Natural killer cell treated with Interleukin-12 subunit alpha and Interleukin-12 subunit beta and Interleukin-15 and Interleukin-18, amount 100 ng/mL, for 72 hours (primary cell): Measurements from ENCODE around the gene PMFBP1. TPM values are rescaled to one million over a fixed set of nuclear protein-coding genes. Genes with fewer than 3 reads are reported as not detected.

Source experiments
- ATAC-seq, 2 donors: fragments of 150-1000 bp; cut with Tn5 transposase in 1 of 2; sonication (Bioruptor Pico), chemical (Tn5 transposase) in 1 of 2; 2 replicates each; pipeline ENCODE4 v1.10.0; 2021
- DNase-seq: peaks from one replicate; pipeline ENCODE4 v3.0.0; 2022; ENCODE audit warnings: low spot score
- H3K27ac Mint-ChIP-seq, 2 donors: 1 replicate in 1 of 2; 2 replicates in 1 of 2; pipeline ENCODE4 v1.8.0; 2022; ENCODE audit warnings: mixed read lengths in 2 of 2, mild to moderate bottlenecking in 1 of 2, moderate library complexity in 1 of 2
- H3K27me3 Mint-ChIP-seq, 2 donors: 1 replicate in 1 of 2; 2 replicates in 1 of 2; pipeline ENCODE4 v1.8.0; 2022; ENCODE audit warnings: mixed read lengths in 2 of 2
- H3K36me3 Mint-ChIP-seq: one replicate; pipeline ENCODE4 v1.8.0; 2022; ENCODE audit warnings: mixed read lengths
- H3K4me1 Mint-ChIP-seq, 2 donors: 1 replicate in 1 of 2; 2 replicates in 1 of 2; pipeline ENCODE4 v1.8.0; 2022; ENCODE audit warnings: low read depth in 2 of 2, mixed read lengths in 2 of 2, mild to moderate bottlenecking in 1 of 2
- H3K4me3 Mint-ChIP-seq: one replicate; pipeline ENCODE4 v1.8.0; 2022; ENCODE audit warnings: mixed read lengths
- H3K9me3 Mint-ChIP-seq: 2 replicates; pipeline ENCODE4 v1.8.0; 2022; ENCODE audit warnings: mixed read lengths
- total RNA-seq, 2 donors: library from RNA; stranded (reverse); gene quantifications; one replicate each; pipeline ENCODE4 v1.2.3, GENCODE V29; 2022

The PMFBP1 gene
- total RNA-seq, 2 donors from 2014 or later = 0.45 to 0.67 TPM

DNA sequence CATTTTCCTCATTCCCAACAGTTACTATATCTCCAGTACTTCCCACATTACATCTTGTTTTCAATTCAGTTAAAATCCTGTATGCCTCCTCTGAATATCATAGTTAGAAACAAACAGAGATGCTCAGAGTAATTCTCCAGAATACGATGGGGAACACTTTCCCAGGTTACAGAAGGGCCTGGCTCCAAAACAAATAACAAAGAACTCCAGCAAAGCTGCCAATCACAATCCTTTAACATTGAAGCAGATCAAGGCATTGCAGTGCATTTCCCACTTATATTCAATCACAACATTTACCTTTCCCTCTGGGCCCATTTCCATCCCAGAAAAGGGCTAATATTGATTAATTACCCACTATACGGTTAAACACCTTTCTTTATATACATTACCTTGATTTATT is 29.4 kb upstream of the PMFBP1 start:
- ATAC-seq (no peak), DNase-seq (no peak)
- H3K9me3 Mint-ChIP-seq = no peaks in the 10 kb centered on the region
- no peak overlapping the region for H3K27ac Mint-ChIP-seq
- no peaks in the 10 kb centered on the region for H3K36me3 Mint-ChIP-seq
- H3K27me3 Mint-ChIP-seq = peaks cover 0 to 6% of the 10 kb centered on the region in 2 donors
- no peak overlapping the region for H3K4me3 Mint-ChIP-seq
- H3K4me1 Mint-ChIP-seq = peaks cover 20 to 21% of the 10 kb centered on the region in 2 donors

GRCh38 chr16:72199761-72200337 is 27.9 kb upstream of the PMFBP1 start:
- H3K36me3 Mint-ChIP-seq = no peaks in the 10 kb centered on the region
- H3K4me1 Mint-ChIP-seq = peaks cover 20 to 24% of the 10 kb centered on the region in 2 donors
- H3K4me3 Mint-ChIP-seq = no peak overlapping the region
- H3K27ac Mint-ChIP-seq = no peak overlapping the region
- ATAC-seq (no peak), DNase-seq (no peak)
- H3K9me3 Mint-ChIP-seq = no peaks in the 10 kb centered on the region
- H3K27me3 Mint-ChIP-seq = peaks cover 3 to 12% of the 10 kb centered on the region in 2 donors

DNA sequence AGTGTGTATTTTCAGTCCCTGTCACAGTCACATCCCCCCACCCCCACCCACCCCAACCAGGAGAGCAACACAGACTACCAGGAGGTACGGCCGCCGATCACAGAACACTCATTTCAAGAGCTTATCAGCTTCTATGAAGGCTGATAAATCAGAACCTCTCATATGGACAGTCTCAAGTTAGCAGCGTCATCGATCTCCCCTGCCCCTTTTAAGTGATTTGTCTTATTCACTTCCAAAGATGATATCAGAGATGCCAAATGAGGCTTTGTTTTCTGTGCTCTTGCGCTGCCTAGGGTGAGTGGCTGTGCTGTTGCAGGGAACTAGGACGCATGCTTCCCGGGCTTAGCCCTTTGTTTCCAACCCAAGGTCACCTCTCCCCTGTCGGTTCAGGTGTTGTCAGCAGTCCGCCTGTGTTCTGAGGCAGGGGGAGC is 26.8 kb upstream of the PMFBP1 start:
- H3K9me3 Mint-ChIP-seq = no peaks in the 10 kb centered on the region
- ATAC-seq (no peak), DNase-seq (no peak)
- no peak overlapping the region for H3K4me3 Mint-ChIP-seq
- no peaks in the 10 kb centered on the region for H3K36me3 Mint-ChIP-seq
- H3K27ac Mint-ChIP-seq = no peak overlapping the region
- H3K27me3 Mint-ChIP-seq = peaks cover 3 to 12% of the 10 kb centered on the region in 2 donors
- peaks cover 16 to 21% of the 10 kb centered on the region in 2 donors for H3K4me1 Mint-ChIP-seq

DNA sequence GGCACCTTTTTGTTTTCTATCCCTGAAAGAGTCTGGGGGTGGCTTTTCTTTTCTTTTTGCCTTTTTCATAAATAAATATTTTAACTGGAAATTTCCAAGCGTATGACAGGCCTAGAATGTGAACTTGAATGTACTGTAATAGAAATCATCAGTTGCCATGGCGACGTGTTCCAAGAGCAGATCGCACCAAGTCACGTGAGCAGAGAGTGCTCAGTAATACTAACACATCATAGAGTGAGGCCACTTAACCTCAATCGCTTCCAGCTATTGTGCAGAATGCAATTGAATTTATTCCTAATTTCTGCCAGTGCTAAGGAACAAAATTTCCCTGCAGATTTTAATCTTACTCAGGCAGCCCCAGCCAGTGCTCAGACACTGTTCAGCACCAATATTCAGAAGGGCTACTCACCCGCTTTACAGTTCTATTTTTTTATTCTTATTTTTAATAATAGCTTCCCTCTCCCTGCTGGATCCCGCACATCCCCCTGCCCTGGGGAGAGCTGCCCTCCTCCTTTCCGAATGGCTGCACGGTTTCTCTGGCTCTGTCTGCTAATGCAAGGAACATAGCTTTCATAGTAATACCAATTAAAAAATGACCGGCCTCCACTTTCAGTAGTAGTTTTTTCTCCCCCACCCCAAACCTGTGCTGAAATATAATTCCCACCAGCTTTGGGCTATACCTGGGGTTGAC is 26.2 kb upstream of the PMFBP1 start:
- H3K4me3 Mint-ChIP-seq = no peak overlapping the region
- H3K4me1 Mint-ChIP-seq = peaks cover 9 to 15% of the 10 kb centered on the region in 2 donors
- DNase-seq (no peak), ATAC-seq (no peak)
- H3K27ac Mint-ChIP-seq = no peak overlapping the region
- peaks cover 3 to 12% of the 10 kb centered on the region in 2 donors for H3K27me3 Mint-ChIP-seq
- H3K36me3 Mint-ChIP-seq = no peaks in the 10 kb centered on the region
- no peaks in the 10 kb centered on the region for H3K9me3 Mint-ChIP-seq

GRCh38 chr16:72197545-72197944 is 25.6 kb upstream of the PMFBP1 start:
- no peaks in the 10 kb centered on the region for H3K36me3 Mint-ChIP-seq
- no peak overlapping the region for H3K27ac Mint-ChIP-seq
- DNase-seq = no peak
- peaks cover 3 to 8% of the 10 kb centered on the region in 2 donors for H3K4me1 Mint-ChIP-seq
- no peaks in the 10 kb centered on the region for H3K9me3 Mint-ChIP-seq
- ATAC-seq = no peak
- peaks cover 3 to 9% of the 10 kb centered on the region in 2 donors for H3K27me3 Mint-ChIP-seq
- no peak overlapping the region for H3K4me3 Mint-ChIP-seq

DNA sequence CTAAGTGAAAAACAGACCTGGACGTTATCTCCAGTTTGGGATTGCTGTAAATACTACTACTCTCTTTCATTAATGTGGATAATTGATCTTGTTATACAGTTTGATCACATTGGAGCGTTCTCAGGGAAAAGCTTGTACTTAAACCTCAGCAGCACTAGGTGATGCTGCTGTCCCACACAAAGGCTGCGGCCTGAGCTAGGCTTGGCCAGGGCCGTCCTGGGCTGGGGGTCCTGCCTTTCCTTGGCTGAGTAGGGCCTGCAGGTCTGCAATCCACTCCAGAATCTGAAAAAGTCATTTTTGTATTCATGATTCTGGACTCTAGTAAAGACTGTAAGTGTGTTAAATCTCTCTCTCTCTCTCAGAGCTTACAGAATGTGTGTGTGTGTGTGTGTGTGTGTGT is 23.7 kb upstream of the PMFBP1 start:
- Mint-ChIP-seq H3K4me1 (peaks cover 0 to 3% of the 10 kb centered on the region in 2 donors), H3K4me3 (no peak overlapping the region), H3K36me3 (no peaks in the 10 kb centered on the region), H3K27ac (no peak overlapping the region), H3K27me3 (peaks cover 3 to 7% of the 10 kb centered on the region in 2 donors), H3K9me3 (no peaks in the 10 kb centered on the region)
- DNase-seq = no peak
- ATAC-seq = no peak

- no peak overlapping the region for H3K27ac Mint-ChIP-seq
- H3K4me1 Mint-ChIP-seq = peaks cover 0 to 3% of the 10 kb centered on the region in 2 donors
- no peak overlapping the region for H3K4me3 Mint-ChIP-seq
- ATAC-seq (no peak), DNase-seq (no peak)
- H3K27me3 Mint-ChIP-seq = peaks cover 3 to 7% of the 10 kb centered on the region in 2 donors
- H3K9me3 Mint-ChIP-seq = no peaks in the 10 kb centered on the region
- H3K36me3 Mint-ChIP-seq = no peaks in the 10 kb centered on the region
These were observed 19.6 kb upstream of the PMFBP1 start for GRCh38 chr16:72191551-72191950.

DNA sequence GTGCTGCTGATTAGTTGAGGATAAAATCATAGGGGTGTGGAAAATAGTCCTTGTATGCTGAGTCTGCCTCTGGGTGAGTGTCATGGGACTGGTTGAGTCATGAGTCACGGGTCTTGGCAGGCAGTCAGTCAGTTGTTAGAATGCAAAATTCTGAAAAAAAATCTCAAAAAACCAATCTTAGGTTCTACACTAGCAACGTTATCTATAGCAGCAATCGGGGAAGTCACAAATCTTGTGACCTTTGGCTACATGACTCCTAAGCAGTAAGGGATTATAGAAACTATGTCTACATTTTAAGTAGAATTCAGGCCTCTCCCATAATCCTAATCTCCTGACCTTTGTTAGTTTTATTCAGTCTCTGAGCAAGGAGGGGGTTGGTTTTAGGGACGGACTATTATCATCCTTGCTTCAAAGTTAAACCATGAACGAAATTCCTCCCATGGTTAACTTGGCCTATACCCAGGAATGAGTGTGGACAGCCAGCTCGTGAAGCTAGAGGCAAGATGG is 18.0 kb upstream of the PMFBP1 start:
- H3K36me3 Mint-ChIP-seq = no peaks in the 10 kb centered on the region
- ATAC-seq = no peak
- no peaks in the 10 kb centered on the region for H3K9me3 Mint-ChIP-seq
- no peaks in the 10 kb centered on the region for H3K27me3 Mint-ChIP-seq
- DNase-seq = no peak
- no peaks in the 10 kb centered on the region for H3K4me1 Mint-ChIP-seq
- H3K27ac Mint-ChIP-seq = no peak overlapping the region
- H3K4me3 Mint-ChIP-seq = no peak overlapping the region

- no peaks in the 10 kb centered on the region for H3K4me1 Mint-ChIP-seq
- H3K4me3 Mint-ChIP-seq = no peak overlapping the region
- no peak overlapping the region for H3K27ac Mint-ChIP-seq
- DNase-seq = no peak
- H3K27me3 Mint-ChIP-seq = no peaks in the 10 kb centered on the region
- no peaks in the 10 kb centered on the region for H3K36me3 Mint-ChIP-seq
- H3K9me3 Mint-ChIP-seq = no peaks in the 10 kb centered on the region
- ATAC-seq = no peak
These were observed 16.6 kb upstream of the PMFBP1 start for GRCh38 chr16:72188541-72188940.

DNA sequence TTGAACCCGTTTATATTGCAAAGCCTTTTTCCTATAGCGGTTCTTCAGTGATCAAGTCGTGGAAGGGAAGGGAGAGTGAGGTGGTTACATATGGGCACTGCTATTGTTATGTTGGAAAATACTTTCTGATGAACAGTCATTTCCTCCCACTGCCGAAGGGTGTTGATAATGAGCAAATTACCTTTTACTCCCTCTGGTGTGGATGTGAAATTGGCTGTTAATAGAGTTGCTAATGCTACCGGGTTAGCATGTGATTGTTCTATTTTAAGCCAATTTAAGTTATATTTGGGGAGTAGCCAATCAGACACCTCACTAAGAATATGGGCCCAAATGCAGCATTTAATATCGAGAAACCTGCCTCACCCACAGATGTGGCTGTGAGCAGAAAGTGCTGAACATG is 15.6 kb upstream of the PMFBP1 start:
- H3K4me3 Mint-ChIP-seq = no peak overlapping the region
- no peaks in the 10 kb centered on the region for H3K9me3 Mint-ChIP-seq
- H3K27me3 Mint-ChIP-seq = no peaks in the 10 kb centered on the region
- H3K4me1 Mint-ChIP-seq = no peaks in the 10 kb centered on the region
- DNase-seq (no peak), ATAC-seq (no peak)
- no peak overlapping the region for H3K27ac Mint-ChIP-seq
- no peaks in the 10 kb centered on the region for H3K36me3 Mint-ChIP-seq

DNA sequence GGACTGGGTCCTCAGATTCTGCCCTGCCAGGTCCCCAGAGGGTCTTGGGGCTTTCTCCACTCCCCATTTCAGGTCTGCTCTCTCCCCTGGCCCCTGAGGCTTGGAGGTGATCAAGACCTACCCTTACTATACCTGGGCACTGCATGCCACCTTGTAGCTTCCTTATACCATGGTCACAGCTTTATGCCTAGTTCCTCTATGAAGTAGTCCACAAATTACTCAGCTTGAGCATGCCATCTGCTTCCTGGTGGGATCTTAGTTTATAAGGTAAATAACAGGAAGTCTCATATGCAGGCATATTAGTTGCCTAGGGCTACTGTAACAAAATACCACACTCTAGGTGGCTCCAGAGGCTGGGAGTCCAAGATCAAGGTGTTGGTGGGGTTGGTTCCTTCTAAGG is 11.0 kb upstream of the PMFBP1 start:
- H3K9me3 Mint-ChIP-seq = no peaks in the 10 kb centered on the region
- H3K27me3 Mint-ChIP-seq = no peaks in the 10 kb centered on the region
- DNase-seq (no peak), ATAC-seq (peak in 1 of 2 donors; percentile 31)
- H3K36me3 Mint-ChIP-seq = no peaks in the 10 kb centered on the region
- H3K4me3 Mint-ChIP-seq = no peak overlapping the region
- H3K27ac Mint-ChIP-seq = no peak overlapping the region
- H3K4me1 Mint-ChIP-seq = no peaks in the 10 kb centered on the region

DNA sequence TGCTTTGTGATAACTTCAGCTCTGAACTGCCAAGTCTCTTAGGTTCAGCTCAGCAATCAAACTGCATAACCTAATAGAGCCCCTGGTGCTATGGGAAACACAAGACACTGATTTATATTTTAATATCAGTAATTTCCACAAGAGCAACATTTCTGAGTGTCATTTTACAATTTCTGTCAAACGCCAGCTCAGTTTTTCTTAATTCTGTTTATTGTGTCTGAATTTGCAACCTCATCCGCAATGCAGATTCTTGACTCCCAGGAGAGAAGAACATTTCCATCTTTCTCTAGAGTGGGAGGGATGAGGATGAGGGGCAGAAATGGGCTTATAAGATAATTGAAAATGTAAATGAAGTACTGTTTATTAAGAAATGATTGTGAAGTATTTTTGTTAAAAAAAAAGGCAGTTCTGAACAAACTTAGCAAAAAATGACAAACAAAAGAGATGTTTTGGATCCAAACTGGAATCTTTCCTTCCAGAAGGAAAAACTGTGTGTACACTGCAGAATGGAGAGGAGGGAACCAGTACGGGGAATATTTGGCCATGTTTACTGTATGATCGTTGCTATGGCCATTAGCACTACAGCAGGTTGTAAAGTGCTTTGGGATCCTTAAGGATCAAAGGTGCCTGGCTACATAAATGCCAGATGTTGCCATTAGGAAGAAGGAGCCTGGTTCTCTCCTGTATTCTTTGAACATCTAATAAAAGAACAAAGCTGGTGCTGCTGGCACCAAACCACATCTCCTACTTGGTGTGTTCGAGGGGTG is 7.4 kb upstream of the PMFBP1 start:
- no peaks in the 10 kb centered on the region for H3K4me1 Mint-ChIP-seq
- H3K27ac Mint-ChIP-seq = no peak overlapping the region
- peaks cover 6 to 8% of the 10 kb centered on the region in 2 donors for H3K27me3 Mint-ChIP-seq
- H3K4me3 Mint-ChIP-seq = no peak overlapping the region
- no peak for DNase-seq
- ATAC-seq = no peak
- H3K9me3 Mint-ChIP-seq = peaks cover 4% of the 10 kb centered on the region
- H3K36me3 Mint-ChIP-seq = no peaks in the 10 kb centered on the region

- Mint-ChIP-seq H3K9me3 (peaks cover 4% of the 10 kb centered on the region), H3K27me3 (peaks cover 8 to 14% of the 10 kb centered on the region in 2 donors), H3K27ac (no peak overlapping the region), H3K4me3 (no peak overlapping the region), H3K36me3 (no peaks in the 10 kb centered on the region), H3K4me1 (no peaks in the 10 kb centered on the region)
- DNase-seq (no peak), ATAC-seq (no peak)
These were observed 2.8 kb upstream of the PMFBP1 start for GRCh38 chr16:72174726-72175125.

DNA sequence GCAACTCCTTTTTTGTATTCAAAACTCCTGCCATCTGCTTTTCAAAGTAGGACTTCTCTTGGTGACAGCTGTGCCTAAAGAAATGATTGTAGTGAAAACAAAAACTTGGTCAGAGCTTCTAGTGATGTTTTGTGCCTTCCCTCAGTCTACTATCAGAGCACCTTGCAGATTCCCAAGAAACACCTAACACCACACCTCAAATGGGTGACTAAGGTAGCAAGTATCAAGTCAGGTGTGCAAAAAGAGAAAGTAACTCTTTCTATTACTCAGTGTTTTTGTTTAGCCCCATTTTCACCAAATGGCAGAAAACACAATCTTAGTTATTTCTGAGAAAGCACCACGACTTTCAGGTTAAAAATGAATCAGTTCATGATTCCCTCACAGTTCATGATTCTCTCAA is 2.0 kb upstream of the PMFBP1 start:
- DNase-seq (no peak), ATAC-seq (no peak)
- H3K9me3 Mint-ChIP-seq = peaks cover 4% of the 10 kb centered on the region
- no peaks in the 10 kb centered on the region for H3K36me3 Mint-ChIP-seq
- H3K4me1 Mint-ChIP-seq = no peaks in the 10 kb centered on the region
- H3K4me3 Mint-ChIP-seq = no peak overlapping the region
- H3K27me3 Mint-ChIP-seq = peaks cover 8 to 14% of the 10 kb centered on the region in 2 donors
- no peak overlapping the region for H3K27ac Mint-ChIP-seq
